Mesendoderm (in vitro differentiated cells): ENCODE results near the gene BPIFB2.

ENCODE experiments used
- DNase-seq: peaks from one replicate; pipeline ENCODE4 v3.0.0; 2013
- H2AK5ac ChIP-seq: 2 replicates; pipeline ENCODE4 v1.6.1; 2013; ENCODE audit warnings: low read length, inconsistent platforms
- H2BK120ac ChIP-seq: 2 replicates; pipeline ENCODE4 v1.6.1; 2013; ENCODE audit warnings: low read depth, mild to moderate bottlenecking, low read length, moderate library complexity, mixed read lengths
- H2BK15ac ChIP-seq: replicated peaks from 2 replicates; pipeline ENCODE4 v1.6.1; 2013; ENCODE audit warnings: low read depth, mild to moderate bottlenecking, moderate library complexity
- H2BK5ac ChIP-seq: 2 replicates; pipeline ENCODE4 v1.6.1; 2013; ENCODE audit warnings: low read length, inconsistent platforms
- H3K18ac ChIP-seq: 2 replicates; pipeline ENCODE4 v1.6.1; 2013; ENCODE audit warnings: mild to moderate bottlenecking, low read length, mixed read lengths
- H3K23ac ChIP-seq: one replicate; pipeline ENCODE4 v1.6.1; 2013; ENCODE audit warnings: low read length
- H3K27ac ChIP-seq: 2 replicates; pipeline ENCODE4 v1.5.1; 2013; ENCODE audit warnings: low read depth, mild to moderate bottlenecking, inconsistent platforms, low read length, moderate library complexity
- H3K27me3 ChIP-seq: 2 replicates; pipeline ENCODE4 v1.6.1; 2013; ENCODE audit warnings: low read length, control low read depth, mild to moderate bottlenecking, inconsistent platforms; ENCODE audit not compliant: insufficient read depth, poor library complexity
- H3K36me3 ChIP-seq: 2 replicates; pipeline ENCODE4 v1.6.1; 2013; ENCODE audit warnings: low read length, inconsistent platforms; ENCODE audit not compliant: control insufficient read depth, insufficient read depth
- H3K4ac ChIP-seq: one replicate; pipeline ENCODE4 v1.6.1; 2013; ENCODE audit warnings: low read depth, mild to moderate bottlenecking, low read length, moderate library complexity
- H3K4me1 ChIP-seq: 2 replicates; pipeline ENCODE4 v1.6.1; 2013; ENCODE audit warnings: low read depth, low read length, inconsistent platforms; ENCODE audit not compliant: control insufficient read depth
- H3K4me2 ChIP-seq: 2 replicates; pipeline ENCODE4 v1.6.1; 2013; ENCODE audit warnings: low read length
- H3K4me3 ChIP-seq: 2 replicates; pipeline ENCODE4 v1.5.1; 2013; ENCODE audit warnings: mild to moderate bottlenecking, low read length
- H3K56ac ChIP-seq: one replicate; pipeline ENCODE4 v1.6.1; 2013; ENCODE audit warnings: low read length
- H3K79me1 ChIP-seq: 2 replicates; pipeline ENCODE4 v1.6.1; 2013; ENCODE audit warnings: low read length, inconsistent platforms
- H3K79me2 ChIP-seq: 2 replicates; pipeline ENCODE4 v1.6.1; 2013; ENCODE audit warnings: mild to moderate bottlenecking, low read length; ENCODE audit not compliant: control insufficient read depth, insufficient read depth
- H3K9ac ChIP-seq: 2 replicates; pipeline ENCODE4 v1.6.1; 2013; ENCODE audit warnings: low read length, inconsistent platforms
- H4K5ac ChIP-seq: one replicate; pipeline ENCODE4 v1.6.1; 2013; ENCODE audit warnings: low read length
- H4K8ac ChIP-seq: one replicate; pipeline ENCODE4 v1.6.1; 2013; ENCODE audit warnings: low read depth, mild to moderate bottlenecking, control low read depth, low read length, moderate library complexity
- WGBS: extraction: QIAGEN DNeasy Blood & Tissue Kit; methylation state at CpG from one replicate; pipeline ENCODE4 v1.1.7; 2013; ENCODE audit warnings: low lambda C conversion rate, missing lambda C conversion rate; ENCODE audit not compliant: insufficient coverage; ENCODE audit errors: extremely low coverage; 5-methylcytosine and 5-hydroxymethylcytosine counted together

Gene BPIFB2

GRCh38 chr20:33072362-33072761, 64.9 kb downstream of the BPIFB2 start:
- WGBS = no CpG with 5 or more reads among the region's 4 CpGs
- Histone ChIP-seq H3K56ac (no peak overlapping the region), H3K4me2 (no peak overlapping the region), H3K4ac (no peak overlapping the region), H3K36me3 (no peaks in the 10 kb centered on the region), H2BK5ac (no peak overlapping the region), H2BK15ac (no peak overlapping the region), H3K79me1 (no peaks in the 10 kb centered on the region), H3K27me3 (no peaks in the 10 kb centered on the region), H3K23ac (no peak overlapping the region), H3K18ac (no peak overlapping the region), H3K79me2 (no peaks in the 10 kb centered on the region), H3K27ac (no peak overlapping the region), H4K8ac (no peak overlapping the region), H2AK5ac (no peak overlapping the region), H4K5ac (no peak overlapping the region), H3K9ac (no peak overlapping the region), H3K4me3 (no peak overlapping the region), H3K4me1 (no peaks in the 10 kb centered on the region), H2BK120ac (no peak overlapping the region)
- no peak for DNase-seq

- no peak overlapping the region for H2BK15ac ChIP-seq
- no peak overlapping the region for H3K56ac ChIP-seq
- H3K4ac ChIP-seq = no peak overlapping the region
- H3K27ac ChIP-seq = no peak overlapping the region
- H4K5ac ChIP-seq = no peak overlapping the region
- no peaks in the 10 kb centered on the region for H3K36me3 ChIP-seq
- no peak overlapping the region for H2BK5ac ChIP-seq
- no peak overlapping the region for H2AK5ac ChIP-seq
- no peaks in the 10 kb centered on the region for H3K79me1 ChIP-seq
- no peak overlapping the region for H4K8ac ChIP-seq
- no peaks in the 10 kb centered on the region for H3K79me2 ChIP-seq
- no peak overlapping the region for H3K4me3 ChIP-seq
- WGBS = no CpG with 5 or more reads among the region's 2 CpGs
- H3K23ac ChIP-seq = no peak overlapping the region
- H3K4me1 ChIP-seq = no peaks in the 10 kb centered on the region
- no peak overlapping the region for H2BK120ac ChIP-seq
- H3K27me3 ChIP-seq = no peaks in the 10 kb centered on the region
- H3K9ac ChIP-seq = no peak overlapping the region
- no peak overlapping the region for H3K4me2 ChIP-seq
- DNase-seq = no peak
- no peak overlapping the region for H3K18ac ChIP-seq
Observed at GRCh38 chr20:33072813-33073212, 65.3 kb downstream of the BPIFB2 start.
